OCI-LY1 (cell line): ENCODE data around the gene NRP2.

Experiments used
- H2AFZ ChIP-seq: fragments of 200-600 bp; sonication (generic), shearing (Covaris generic); 2 replicates; pipeline ENCODE4 v1.6.0; 2014; ENCODE audit warnings: antibody characterized with exemption, mild to moderate bottlenecking, low read length
- H3F3A ChIP-seq: fragments of 200-600 bp; sonication (generic), shearing (Covaris generic); 2 replicates; pipeline ENCODE4 v1.6.0; 2014; ENCODE audit warnings: mild to moderate bottlenecking, antibody characterized with exemption, low read length, moderate library complexity; ENCODE audit not compliant: insufficient read depth
- H3K27ac ChIP-seq: fragments of 200-600 bp; sonication (generic); 2 replicates; pipeline ENCODE4 v1.5.1; 2014; ENCODE audit warnings: low read length, mixed run types, mild to moderate bottlenecking, low read depth; ENCODE audit not compliant: poor library complexity, severe bottlenecking
- H3K27me3 ChIP-seq: fragments of 200-600 bp; sonication (generic); 2 replicates; pipeline ENCODE4 v1.6.0; 2014; ENCODE audit warnings: antibody characterized with exemption, mild to moderate bottlenecking, low read length, moderate library complexity; ENCODE audit not compliant: insufficient read depth
- H3K36me3 ChIP-seq: fragments of 200-600 bp; sonication (generic); 2 replicates; pipeline ENCODE4 v1.6.1; 2014; ENCODE audit warnings: mild to moderate bottlenecking, antibody characterized with exemption, low read length, moderate library complexity, mixed read lengths; ENCODE audit not compliant: insufficient read depth
- H3K4me1 ChIP-seq: fragments of 200-600 bp; sonication (generic); 2 replicates; pipeline ENCODE4 v1.5.1; 2014; ENCODE audit warnings: mild to moderate bottlenecking, low read length, moderate library complexity; ENCODE audit not compliant: insufficient read depth, severe bottlenecking
- H3K4me2 ChIP-seq: fragments of 200-600 bp; sonication (generic), shearing (Covaris generic); 2 replicates; pipeline ENCODE4 v1.6.1; 2014; ENCODE audit warnings: low read length
- H3K4me3 ChIP-seq: fragments of 200-600 bp; sonication (generic); 2 replicates; pipeline ENCODE4 v1.5.1; 2014; ENCODE audit warnings: low read length, low read depth, mild to moderate bottlenecking, mixed read lengths; ENCODE audit not compliant: poor library complexity, severe bottlenecking
- H3K79me2 ChIP-seq: fragments of 200-600 bp; shearing (Covaris generic); 2 replicates; pipeline ENCODE4 v1.6.1; 2016; ENCODE audit warnings: mixed run types, low read length, mixed read lengths; ENCODE audit not compliant: insufficient read depth
- H3K9ac ChIP-seq: fragments of 200-600 bp; sonication (generic), shearing (Covaris generic); 2 replicates; pipeline ENCODE4 v1.6.1; 2014; ENCODE audit warnings: mild to moderate bottlenecking, low read length, mixed read lengths
- H3K9me2 ChIP-seq: fragments of 200-600 bp; sonication (generic), shearing (Covaris generic); 2 replicates; pipeline ENCODE4 v1.6.1; 2014; ENCODE audit warnings: low read depth, mild to moderate bottlenecking, low read length, mixed read lengths
- H3K9me3 ChIP-seq: fragments of 200-600 bp; shearing (Covaris generic); 2 replicates; pipeline ENCODE4 v1.6.1; 2014; ENCODE audit warnings: low read length, mixed read lengths
- H4K20me1 ChIP-seq: fragments of 200-600 bp; sonication (generic), shearing (Covaris generic); 2 replicates; pipeline ENCODE4 v1.6.0; 2016; ENCODE audit warnings: mild to moderate bottlenecking, low read length; ENCODE audit not compliant: insufficient read depth
- EZH2 ChIP-seq: fragments of 200-600 bp; sonication (generic), shearing (Covaris generic); IDR thresholded peaks from 2 replicates; pipeline ENCODE4 v1.8.0; 2017; ENCODE audit warnings: borderline replicate concordance, mixed run types, mild to moderate bottlenecking, antibody characterized with exemption, low read length, moderate library complexity, mixed read lengths
- TF ChIP-seq, protein P1 (sequence below): fragments of 200-600 bp; sonication (generic), shearing (Covaris generic); IDR thresholded peaks from 2 replicates; pipeline ENCODE4 v1.5.1; 2017; ENCODE audit warnings: mild to moderate bottlenecking, antibody characterized with exemption, low read length, moderate library complexity, mixed read lengths

NRP2 gene

DNA sequence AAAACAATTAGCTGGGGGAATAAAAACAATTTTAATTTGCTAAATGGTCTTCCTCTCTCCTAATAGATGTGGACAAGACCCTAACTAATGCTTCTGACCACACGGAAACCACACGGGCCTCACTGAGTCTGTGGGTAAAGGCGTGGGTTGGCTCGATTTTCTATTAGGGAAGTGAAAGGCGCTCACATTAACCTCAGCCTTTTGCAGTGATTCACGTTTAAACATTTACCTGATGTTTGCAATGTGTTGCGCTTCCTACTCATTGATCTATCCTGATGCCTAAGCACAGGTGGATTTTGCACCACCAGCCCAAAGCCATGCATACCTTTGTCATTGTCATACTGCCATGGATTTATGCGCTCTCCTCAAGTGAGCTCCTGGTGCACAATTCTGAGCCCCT lies 35.6 kb upstream of the NRP2 start:
- no peaks in the 10 kb centered on the region for H3K4me1 ChIP-seq
- no peak overlapping the region for H3K9ac ChIP-seq
- H3K4me3 ChIP-seq, result no peak overlapping the region
- no peaks in the 10 kb centered on the region for H3F3A ChIP-seq
- no peak overlapping the region for H3K4me2 ChIP-seq
- no peak overlapping the region for H3K27ac ChIP-seq
- H3K9me3 ChIP-seq, result no peaks in the 10 kb centered on the region
- H3K79me2 ChIP-seq, result no peaks in the 10 kb centered on the region
- no peaks in the 10 kb centered on the region for H4K20me1 ChIP-seq
- no peaks in the 10 kb centered on the region for H3K36me3 ChIP-seq
- H3K27me3 ChIP-seq, result no peaks in the 10 kb centered on the region; the same call in 1 of the 2 replicates
- no peak overlapping the region for H2AFZ ChIP-seq
- TF ChIP-seq EZH2, result no peak
- TF ChIP-seq, protein P1, sequence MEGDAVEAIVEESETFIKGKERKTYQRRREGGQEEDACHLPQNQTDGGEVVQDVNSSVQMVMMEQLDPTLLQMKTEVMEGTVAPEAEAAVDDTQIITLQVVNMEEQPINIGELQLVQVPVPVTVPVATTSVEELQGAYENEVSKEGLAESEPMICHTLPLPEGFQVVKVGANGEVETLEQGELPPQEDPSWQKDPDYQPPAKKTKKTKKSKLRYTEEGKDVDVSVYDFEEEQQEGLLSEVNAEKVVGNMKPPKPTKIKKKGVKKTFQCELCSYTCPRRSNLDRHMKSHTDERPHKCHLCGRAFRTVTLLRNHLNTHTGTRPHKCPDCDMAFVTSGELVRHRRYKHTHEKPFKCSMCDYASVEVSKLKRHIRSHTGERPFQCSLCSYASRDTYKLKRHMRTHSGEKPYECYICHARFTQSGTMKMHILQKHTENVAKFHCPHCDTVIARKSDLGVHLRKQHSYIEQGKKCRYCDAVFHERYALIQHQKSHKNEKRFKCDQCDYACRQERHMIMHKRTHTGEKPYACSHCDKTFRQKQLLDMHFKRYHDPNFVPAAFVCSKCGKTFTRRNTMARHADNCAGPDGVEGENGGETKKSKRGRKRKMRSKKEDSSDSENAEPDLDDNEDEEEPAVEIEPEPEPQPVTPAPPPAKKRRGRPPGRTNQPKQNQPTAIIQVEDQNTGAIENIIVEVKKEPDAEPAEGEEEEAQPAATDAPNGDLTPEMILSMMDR, result no peak
- no peaks in the 10 kb centered on the region for H3K9me2 ChIP-seq

DNA sequence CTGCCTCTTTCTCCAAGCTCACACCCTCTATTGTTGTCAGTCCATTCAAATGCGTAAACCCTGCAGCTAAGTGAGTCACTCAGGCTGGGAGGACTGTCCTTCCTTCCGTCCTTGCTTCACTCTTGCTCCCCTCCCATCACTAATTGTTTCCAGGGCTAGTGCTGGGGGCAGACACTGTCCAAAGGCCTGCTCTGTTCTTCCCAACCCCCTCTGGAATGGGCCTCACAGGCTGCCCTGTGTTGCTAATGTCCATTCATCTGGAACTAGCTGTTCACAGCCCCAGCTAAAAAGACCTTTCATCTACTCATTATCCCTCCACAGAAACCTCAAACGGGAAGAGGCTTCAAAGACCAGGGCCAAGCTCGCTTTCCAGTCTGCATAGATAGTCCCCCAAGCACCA lies 31.9 kb upstream of the NRP2 start:
- Histone ChIP-seq H3K4me1 (no peaks in the 10 kb centered on the region), H3K9ac (no peak overlapping the region), H3K36me3 (no peaks in the 10 kb centered on the region), H3K9me3 (no peaks in the 10 kb centered on the region), H2AFZ (no peak overlapping the region), H3K9me2 (no peaks in the 10 kb centered on the region), H4K20me1 (no peaks in the 10 kb centered on the region), H3F3A (no peaks in the 10 kb centered on the region), H3K4me3 (no peak overlapping the region), H3K27ac (no peak overlapping the region), H3K4me2 (no peak overlapping the region), H3K79me2 (no peaks in the 10 kb centered on the region), H3K27me3 (no peaks in the 10 kb centered on the region; the same call in 1 of the 2 replicates)
- TF ChIP-seq, protein P1, result no peak
- TF ChIP-seq EZH2, result no peak

DNA sequence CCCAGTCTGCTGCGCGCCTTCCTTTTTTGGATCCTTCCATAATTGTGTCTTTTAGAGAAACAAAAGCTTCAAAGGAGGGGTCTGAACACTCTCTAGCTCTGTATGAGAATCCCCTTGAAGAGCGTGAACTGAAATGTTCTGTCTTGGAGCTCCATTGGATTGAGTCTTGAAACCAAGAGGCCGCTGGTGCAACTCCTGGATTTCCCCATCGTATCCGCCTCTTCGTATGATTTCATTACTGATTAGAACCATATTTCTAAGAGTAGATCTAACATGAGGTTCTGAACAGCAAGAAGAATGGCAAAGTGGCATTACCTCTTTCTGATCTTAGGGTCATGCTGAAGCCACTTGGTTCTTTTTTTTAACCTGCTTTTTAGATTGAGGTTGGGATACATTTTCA lies 31.4 kb upstream of the NRP2 start:
- Histone ChIP-seq H3K4me2 (no peak overlapping the region), H3F3A (no peaks in the 10 kb centered on the region)

More for the DNA sequence above, 31.4 kb upstream of the NRP2 start:
- no peaks in the 10 kb centered on the region for H3K9me3 ChIP-seq
- no peaks in the 10 kb centered on the region for H3K9me2 ChIP-seq
- H3K27ac ChIP-seq, result no peak overlapping the region
- TF ChIP-seq, protein P1, result no peak
- TF ChIP-seq EZH2, result no peak
- no peaks in the 10 kb centered on the region for H3K36me3 ChIP-seq
- H4K20me1 ChIP-seq, result no peaks in the 10 kb centered on the region
- H3K4me3 ChIP-seq, result no peak overlapping the region
- H3K79me2 ChIP-seq, result no peaks in the 10 kb centered on the region
- H3K4me1 ChIP-seq, result no peaks in the 10 kb centered on the region
- H3K27me3 ChIP-seq, result no peaks in the 10 kb centered on the region; the same call in 1 of the 2 replicates
- no peak overlapping the region for H3K9ac ChIP-seq
- no peak overlapping the region for H2AFZ ChIP-seq
